Endothelial cell of umbilical vein (primary cell): Measurements from ENCODE around the gene ASRGL1. TPM values are rescaled to one million over a fixed set of nuclear protein-coding genes. Genes with fewer than 3 reads are reported as not detected.

ENCODE experiments used
- BruUV-seq: library from RNA; stranded (reverse); fragments of 400-500 nt; replicated peaks from 2 replicates; lab custom pipeline; 2021; lab: Mats Ljungman, UMichigan
- CTCF ChIA-PET: fragments of 300-600, 350-600 bp; sonication (Branson Sonifier 250); formaldehyde crosslinking; loops from one replicate; lab custom pipeline; 2021; ENCODE audit warnings: antibody characterized with exemption, inconsistent platforms; lab: Charles Lee
- POLR2A ChIA-PET: fragments of 300-600, 350-600 bp; sonication (Branson Sonifier 250); formaldehyde crosslinking; loops from one replicate; lab custom pipeline; 2021; ENCODE audit warnings: antibody characterized with exemption, inconsistent platforms; lab: Charles Lee
- DNase-seq: peaks from one replicate; pipeline ENCODE4 v3.0.0-alpha.2; 2011; ENCODE audit warnings: low read depth, low spot score
- FAIRE-seq: peaks from 2 replicates; lab custom pipeline; 2011; peaks lifted over from hg19 to GRCh38; lab: Jason Lieb, UNC
- H2AFZ ChIP-seq: 2 replicates; pipeline ENCODE4 v1.6.0; 2012; ENCODE audit warnings: low read depth, low read length, control low read depth, inconsistent platforms
- H3K27ac ChIP-seq: 2 replicates; pipeline ENCODE4 v1.5.1; 2011; ENCODE audit warnings: low read depth, mild to moderate bottlenecking, control low read depth, low read length, moderate library complexity; ENCODE audit not compliant: insufficient read depth
- H3K27me3 ChIP-seq, 2 experiments: 2 replicates each; pipeline versions ENCODE4 v1.6.0 to v1.6.1; 2011; ENCODE audit warnings: low read length in 2 of 2, mixed read lengths in 1 of 2; ENCODE audit not compliant: control insufficient read depth in 2 of 2, insufficient read depth in 2 of 2
- H3K36me3 ChIP-seq, 2 experiments: 2 replicates in 1 of 2; 3 replicates in 1 of 2; pipeline ENCODE4 v1.5.1; 2011; ENCODE audit warnings: low read length in 2 of 2, mild to moderate bottlenecking in 1 of 2, moderate library complexity in 1 of 2; ENCODE audit not compliant: control insufficient read depth in 2 of 2, insufficient read depth in 2 of 2; ENCODE audit errors: extremely low read depth in 1 of 2
- H3K4me1 ChIP-seq: 3 replicates; pipeline ENCODE4 v1.5.1; 2011; ENCODE audit warnings: mild to moderate bottlenecking, low read length; ENCODE audit not compliant: control insufficient read depth, insufficient read depth; ENCODE audit errors: extremely low read depth
- H3K4me2 ChIP-seq: 2 replicates; pipeline ENCODE4 v1.6.1; 2011; ENCODE audit warnings: low read length, control low read depth, mixed read lengths; ENCODE audit not compliant: insufficient read depth
- H3K4me3 ChIP-seq, 3 experiments: fragments of 200-600 bp in 1 of 3; sonication (generic), shearing (Covaris generic) in 1 of 3; replicated peaks in 1 of 3; 2 replicates each; pipeline ENCODE4 v1.5.1; 2011 to 2016; ENCODE audit warnings: control low read depth in 3 of 3, low read length in 3 of 3, mild to moderate bottlenecking in 2 of 3, inconsistent platforms in 1 of 3, low read depth in 1 of 3, moderate library complexity in 1 of 3; ENCODE audit not compliant: insufficient read depth in 1 of 3
- H3K79me2 ChIP-seq: 2 replicates; pipeline ENCODE4 v1.6.0; 2012; ENCODE audit warnings: low read length, inconsistent platforms; ENCODE audit not compliant: control insufficient read depth, insufficient read depth
- H3K9ac ChIP-seq: replicated peaks from 2 replicates; pipeline ENCODE3; 2011; ENCODE audit warnings: low read length, control low read depth; ENCODE audit not compliant: insufficient read depth; ENCODE audit errors: extremely low read depth
- H3K9me1 ChIP-seq: replicated peaks from 3 replicates; pipeline ENCODE4 v1.6.0; 2011; ENCODE audit warnings: mild to moderate bottlenecking, low read length; ENCODE audit not compliant: control insufficient read depth, insufficient read depth; ENCODE audit errors: extremely low read depth
- H3K9me3 ChIP-seq: replicated peaks from 2 replicates; pipeline ENCODE4 v1.5.1; 2012; ENCODE audit warnings: low read length, inconsistent platforms; ENCODE audit not compliant: control insufficient read depth, insufficient read depth
- H4K20me1 ChIP-seq: replicated peaks from 2 replicates; pipeline ENCODE3; 2011; ENCODE audit warnings: mild to moderate bottlenecking, low read length; ENCODE audit not compliant: control insufficient read depth, insufficient read depth; ENCODE audit errors: extremely low read depth
- EZH2 ChIP-seq: IDR thresholded peaks from 2 replicates; pipeline ENCODE4 v1.6.1; 2012; ENCODE audit warnings: borderline replicate concordance, low read depth, mild to moderate bottlenecking, moderate library complexity, low read length, inconsistent platforms; ENCODE audit not compliant: severe bottlenecking
- FOS ChIP-seq: IDR thresholded peaks from 2 replicates; pipeline ENCODE4 v1.6.1; 2011; ENCODE audit warnings: mild to moderate bottlenecking, low read length, moderate library complexity, borderline replicate concordance; ENCODE audit not compliant: insufficient read depth
- GATA2 ChIP-seq: IDR thresholded peaks from 2 replicates; pipeline ENCODE4 v1.7.0; 2011; ENCODE audit warnings: low read depth, mild to moderate bottlenecking, moderate library complexity, mixed read lengths, low read length; ENCODE audit not compliant: insufficient read length, insufficient read depth
- JUN ChIP-seq: IDR thresholded peaks from 2 replicates; pipeline ENCODE4 v1.6.1; 2011; ENCODE audit warnings: borderline replicate concordance, low read depth; ENCODE audit not compliant: insufficient read length, insufficient read depth
- MAX ChIP-seq: IDR thresholded peaks from 2 replicates; pipeline ENCODE4 v1.6.1; 2011; ENCODE audit not compliant: insufficient read depth, insufficient read length
- MYC ChIP-seq: IDR thresholded peaks from one replicate; pipeline ENCODE4 v1.6.1; 2011; ENCODE audit warnings: mild to moderate bottlenecking, low read depth, low read length
- POLR2A ChIP-seq: IDR thresholded peaks from 2 replicates; pipeline ENCODE4 v1.6.1; 2012; ENCODE audit warnings: low read depth, mild to moderate bottlenecking, control low read depth, low read length
- POLR2AphosphoS5 ChIP-seq: IDR thresholded peaks from 2 replicates; pipeline ENCODE4 v1.6.1; 2012; ENCODE audit warnings: low read depth, mild to moderate bottlenecking, control low read depth, low read length, moderate library complexity; ENCODE audit not compliant: insufficient read depth
- dilution Hi-C: fragments of 300-500 bp; cut with MboI; formaldehyde crosslinking; loops from one replicate; pipeline ENCODE4 v1.15.0; 2019; ENCODE audit warnings: low sequenced_read_pairs; ENCODE audit not compliant: extremely low pct_ligation_motif_present
- intact Hi-C: fragments of 100-400 bp; cut with micrococcal nuclease; formaldehyde crosslinking; loops from one replicate; pipeline ENCODE4 v1.10.0; 2022
- polyA plus RNA-seq, 4 experiments: library from polyadenylated mRNA; depleted of rRNA in 3 of 4; stranded (reverse) in 3 of 4; unstranded in 1 of 4; fragments of >200 nt; gene quantifications; 2 replicates each; pipeline versions ENCODE4 v1.2.1 to v1.2.3, GENCODE V29; 2011 to 2012; ENCODE audit warnings: missing spikeins in 1 of 4
- total RNA-seq: library from RNA; stranded (reverse); gene quantifications from 2 replicates; pipeline ENCODE4 v1.2.3, GENCODE V29; 2021
- TF ChIP-seq, protein P1 (sequence below), 2 donors: IDR thresholded peaks; 1 replicate in 1 of 2; 2 replicates in 1 of 2; pipeline ENCODE4 v1.5.1; 2011; ENCODE audit warnings: low read length in 2 of 2, mild to moderate bottlenecking in 2 of 2, moderate library complexity in 2 of 2, control low read depth in 1 of 2, inconsistent platforms in 1 of 2, low read depth in 1 of 2; ENCODE audit not compliant: insufficient read depth in 1 of 2; ENCODE audit errors: extremely low read depth in 1 of 2

Gene ASRGL1
- total and polyA plus RNA-seq, 2 donors (not counting 3 experiments of a cell fraction or from before 2014, with no cell fraction given), result 33.1 to 36.0 TPM

DNA sequence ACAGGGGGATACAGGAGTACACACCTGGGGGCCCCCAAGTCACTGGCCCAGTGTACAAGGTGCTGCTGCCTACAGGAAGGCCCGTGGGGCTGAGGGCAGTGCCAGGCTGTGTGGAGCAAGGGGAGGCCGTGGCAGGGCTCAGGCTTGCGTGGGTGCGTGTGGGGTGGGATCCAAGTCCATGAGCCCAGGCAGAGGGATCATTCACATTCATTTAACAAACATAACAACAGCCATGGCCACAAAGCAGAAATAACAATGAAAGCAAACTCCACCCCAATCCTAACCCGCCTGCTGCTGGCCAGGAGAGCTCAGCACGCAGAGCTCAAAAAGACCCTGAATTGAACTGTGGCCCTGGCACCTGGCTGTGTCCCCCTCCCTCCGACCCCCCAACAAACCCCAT lies 64.6 kb downstream of the ASRGL1 start:
- no peak for TF ChIP-seq POLR2A
- TF ChIP-seq MAX, result no peak
- TF ChIP-seq JUN, result no peak
- no peak for TF ChIP-seq POLR2AphosphoS5
- TF ChIP-seq, protein P1, sequence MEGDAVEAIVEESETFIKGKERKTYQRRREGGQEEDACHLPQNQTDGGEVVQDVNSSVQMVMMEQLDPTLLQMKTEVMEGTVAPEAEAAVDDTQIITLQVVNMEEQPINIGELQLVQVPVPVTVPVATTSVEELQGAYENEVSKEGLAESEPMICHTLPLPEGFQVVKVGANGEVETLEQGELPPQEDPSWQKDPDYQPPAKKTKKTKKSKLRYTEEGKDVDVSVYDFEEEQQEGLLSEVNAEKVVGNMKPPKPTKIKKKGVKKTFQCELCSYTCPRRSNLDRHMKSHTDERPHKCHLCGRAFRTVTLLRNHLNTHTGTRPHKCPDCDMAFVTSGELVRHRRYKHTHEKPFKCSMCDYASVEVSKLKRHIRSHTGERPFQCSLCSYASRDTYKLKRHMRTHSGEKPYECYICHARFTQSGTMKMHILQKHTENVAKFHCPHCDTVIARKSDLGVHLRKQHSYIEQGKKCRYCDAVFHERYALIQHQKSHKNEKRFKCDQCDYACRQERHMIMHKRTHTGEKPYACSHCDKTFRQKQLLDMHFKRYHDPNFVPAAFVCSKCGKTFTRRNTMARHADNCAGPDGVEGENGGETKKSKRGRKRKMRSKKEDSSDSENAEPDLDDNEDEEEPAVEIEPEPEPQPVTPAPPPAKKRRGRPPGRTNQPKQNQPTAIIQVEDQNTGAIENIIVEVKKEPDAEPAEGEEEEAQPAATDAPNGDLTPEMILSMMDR (IDR thresholded peaks at IDR 0.05; ENCODE audit: extremely low read depth in 1 of 2, insufficient read depth in 1 of 2, low read depth in 1 of 2, low read length in 2 of 2), result no peak
- TF ChIP-seq FOS, result no peak
- no peak for TF ChIP-seq EZH2
- no peak for TF ChIP-seq GATA2
- no peak for TF ChIP-seq MYC
- H3K4me2 ChIP-seq, result no peak overlapping the region
- POLR2A ChIA-PET, result no interaction called here

More for the DNA sequence above, 64.6 kb downstream of the ASRGL1 start:
- Histone ChIP-seq H3K4me3 (no peak overlapping the region), H2AFZ (no peak overlapping the region), H3K4me1 (no peaks in the 10 kb centered on the region), H3K36me3 (no peaks in the 10 kb centered on the region), H3K79me2 (no peaks in the 10 kb centered on the region), H4K20me1 (no peaks in the 10 kb centered on the region), H3K27me3 (no peaks in the 10 kb centered on the region), H3K9ac (no peak overlapping the region), H3K9me1 (no peaks in the 10 kb centered on the region), H3K9me3 (no peaks in the 10 kb centered on the region), H3K27ac (no peak overlapping the region)
- no TSS peak for BruUV-seq
- dilution Hi-C loops (no loop called here), intact Hi-C loops (no loop called here)
- CTCF ChIA-PET, result interaction anchor here (4.2 kb wide), 1 partner anchor 23 kb away, joined by 18 read pairs; no protein-coding TSS in a partner anchor
- DNase-seq, result no peak
- no peak for FAIRE-seq
